ENCODE results near the gene TTC32. TPM values are rescaled to one million over a fixed set of nuclear protein-coding genes. Genes with fewer than 3 reads are reported as not detected.

The TTC32 gene
- total RNA-seq, 1 experiment from 2014 or later: 12.7 TPM

GRCh38 chr2:19937004-19937403 lies 35.2 kb upstream of the TTC32 start:
- intact Hi-C loops (cut with micrococcal nuclease; ENCODE audit: unreplicated experiment): no loop called here

GRCh38 chr2:19936203-19936602 lies 34.4 kb upstream of the TTC32 start:
- TF ChIP-seq, protein P1, sequence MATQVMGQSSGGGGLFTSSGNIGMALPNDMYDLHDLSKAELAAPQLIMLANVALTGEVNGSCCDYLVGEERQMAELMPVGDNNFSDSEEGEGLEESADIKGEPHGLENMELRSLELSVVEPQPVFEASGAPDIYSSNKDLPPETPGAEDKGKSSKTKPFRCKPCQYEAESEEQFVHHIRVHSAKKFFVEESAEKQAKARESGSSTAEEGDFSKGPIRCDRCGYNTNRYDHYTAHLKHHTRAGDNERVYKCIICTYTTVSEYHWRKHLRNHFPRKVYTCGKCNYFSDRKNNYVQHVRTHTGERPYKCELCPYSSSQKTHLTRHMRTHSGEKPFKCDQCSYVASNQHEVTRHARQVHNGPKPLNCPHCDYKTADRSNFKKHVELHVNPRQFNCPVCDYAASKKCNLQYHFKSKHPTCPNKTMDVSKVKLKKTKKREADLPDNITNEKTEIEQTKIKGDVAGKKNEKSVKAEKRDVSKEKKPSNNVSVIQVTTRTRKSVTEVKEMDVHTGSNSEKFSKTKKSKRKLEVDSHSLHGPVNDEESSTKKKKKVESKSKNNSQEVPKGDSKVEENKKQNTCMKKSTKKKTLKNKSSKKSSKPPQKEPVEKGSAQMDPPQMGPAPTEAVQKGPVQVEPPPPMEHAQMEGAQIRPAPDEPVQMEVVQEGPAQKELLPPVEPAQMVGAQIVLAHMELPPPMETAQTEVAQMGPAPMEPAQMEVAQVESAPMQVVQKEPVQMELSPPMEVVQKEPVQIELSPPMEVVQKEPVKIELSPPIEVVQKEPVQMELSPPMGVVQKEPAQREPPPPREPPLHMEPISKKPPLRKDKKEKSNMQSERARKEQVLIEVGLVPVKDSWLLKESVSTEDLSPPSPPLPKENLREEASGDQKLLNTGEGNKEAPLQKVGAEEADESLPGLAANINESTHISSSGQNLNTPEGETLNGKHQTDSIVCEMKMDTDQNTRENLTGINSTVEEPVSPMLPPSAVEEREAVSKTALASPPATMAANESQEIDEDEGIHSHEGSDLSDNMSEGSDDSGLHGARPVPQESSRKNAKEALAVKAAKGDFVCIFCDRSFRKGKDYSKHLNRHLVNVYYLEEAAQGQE (IDR thresholded peaks at IDR 0.05; ENCODE audit: insufficient read depth in 1 of 2, low read depth in 2 of 2, low read length in 1 of 2): no peak
- no peak for TF ChIP-seq POLR2AphosphoS5 (IDR thresholded peaks at IDR 0.05; ENCODE audit: low read depth, low read length)
- TF ChIP-seq SIN3A (IDR thresholded peaks at IDR 0.05; ENCODE audit: borderline replicate concordance, insufficient read depth, low read depth, low read length): no peak
- no peak for TF ChIP-seq TCF7L2 (IDR thresholded peaks at IDR 0.05; ENCODE audit: low read depth, low read length)
- no peak for TF ChIP-seq CTCF (IDR thresholded peaks at IDR 0.05)
- in situ Hi-C loops (cut with HindIII; ENCODE audit: low pct_unique_long_range_greater_than_20kb, low sequenced_read_pairs): no loop called here
- Histone ChIP-seq H3K27me3 (ENCODE audit: control insufficient read depth, insufficient read depth, low read length) (no peaks in the 10 kb centered on the region), H3K4me3 (ENCODE audit: low read depth in 2 of 2, low read length in 2 of 2) (no peak overlapping the region), H3K4me1 (ENCODE audit: control insufficient read depth, insufficient read depth, low read length) (peaks cover 23% of the 10 kb centered on the region), H3K9me3 (ENCODE audit: control insufficient read depth, insufficient read depth, low read depth, low read length) (no peaks in the 10 kb centered on the region), H3K36me3 (ENCODE audit: control insufficient read depth, insufficient read depth, low read length) (peaks cover 29% of the 10 kb centered on the region), H3K27ac (ENCODE audit: low read length) (peak overlapping the region; percentile 55)
- BruUV-seq (replicated peaks): no TSS peak
- no peak for DNase-seq (ENCODE audit: low read depth, low spot score)
- ChIA-PET POLR2A (no interaction called here), CTCF (no interaction called here)
- ATAC-seq: no peak
- intact Hi-C loops (cut with micrococcal nuclease; ENCODE audit: unreplicated experiment): no loop called here

More at GRCh38 chr2:19937004-19937403, 35.2 kb upstream of the TTC32 start:
- no peak overlapping the region for H3K4me3 ChIP-seq (ENCODE audit: low read depth in 2 of 2, low read length in 2 of 2)
- TF ChIP-seq TCF7L2 (IDR thresholded peaks at IDR 0.05; ENCODE audit: low read depth, low read length) (no peak), CTCF (IDR thresholded peaks at IDR 0.05) (no peak), SIN3A (IDR thresholded peaks at IDR 0.05; ENCODE audit: borderline replicate concordance, insufficient read depth, low read depth, low read length) (no peak), POLR2AphosphoS5 (IDR thresholded peaks at IDR 0.05; ENCODE audit: low read depth, low read length) (no peak)
- TF ChIP-seq, protein P1 (IDR thresholded peaks at IDR 0.05; ENCODE audit: insufficient read depth in 1 of 2, low read depth in 2 of 2, low read length in 1 of 2): no peak
- DNase-seq (ENCODE audit: low read depth, low spot score) (no peak), ATAC-seq (no peak)
- CTCF ChIA-PET: no interaction called here
- H3K27ac ChIP-seq (ENCODE audit: low read length): no peak overlapping the region; the same call in 1 of the 2 replicates
- in situ Hi-C loops (cut with HindIII; ENCODE audit: low pct_unique_long_range_greater_than_20kb, low sequenced_read_pairs): no loop called here
- peaks cover 23% of the 10 kb centered on the region for H3K4me1 ChIP-seq (ENCODE audit: control insufficient read depth, insufficient read depth, low read length)
- H3K27me3 ChIP-seq (ENCODE audit: control insufficient read depth, insufficient read depth, low read length): no peaks in the 10 kb centered on the region
- no peaks in the 10 kb centered on the region for H3K9me3 ChIP-seq (ENCODE audit: control insufficient read depth, insufficient read depth, low read depth, low read length)
- H3K36me3 ChIP-seq (ENCODE audit: control insufficient read depth, insufficient read depth, low read length): peaks cover 25% of the 10 kb centered on the region
- POLR2A ChIA-PET: no interaction called here
- BruUV-seq (replicated peaks): no TSS peak
